ENCODE results near the gene CRB2. TPM values are rescaled to one million over a fixed set of nuclear protein-coding genes. Genes with fewer than 3 reads are reported as not detected.
"Not testable (repeated sequence)": the region's sequence is repeated elsewhere in the genome, so short reads cannot be mapped to it uniquely, and the experiment has no call there.

The CRB2 gene
- total RNA-seq, 1 donor from 2014 or later: not detected

- Histone ChIP-seq H3K4me3 (no peak overlapping the region), H3K4me1 (peaks cover 24% of the 10 kb centered on the region), H3K27ac (no peak overlapping the region), H3K9me3 (no peaks in the 10 kb centered on the region), H3K36me3 (no peaks in the 10 kb centered on the region), H3K27me3 (ENCODE audit: low read depth) (no peaks in the 10 kb centered on the region)
- TF ChIP-seq CTCF (IDR thresholded peaks at IDR 0.05): no peak
- DNase-seq (peak; percentile 72), ATAC-seq (peak in 1 of 2 donors; percentile 34)
- intact Hi-C loops (cut with DNase I): no loop called here
These were observed 26.6 kb upstream of the CRB2 start for GRCh38 chr9:123329329-123329955.

GRCh38 chr9:123331346-123332060, 24.5 kb upstream of the CRB2 start:
- ATAC-seq: no peak
- intact Hi-C loops (cut with DNase I): no loop called here
- TF ChIP-seq CTCF (IDR thresholded peaks at IDR 0.05): no peak

GRCh38 chr9:123333058-123333669, 22.8 kb upstream of the CRB2 start:
- H3K27ac ChIP-seq; intact Hi-C loops (cut with DNase I); DNase-seq; ATAC-seq; H3K9me3 ChIP-seq; H3K4me3 ChIP-seq; H3K27me3 ChIP-seq (ENCODE audit: low read depth); H3K36me3 ChIP-seq: not testable (repeated sequence)
- peaks cover 15% of the 10 kb centered on the region for H3K4me1 ChIP-seq

More at GRCh38 chr9:123331346-123332060, 24.5 kb upstream of the CRB2 start:
- Histone ChIP-seq H3K4me3 (no peak overlapping the region), H3K9me3 (no peaks in the 10 kb centered on the region), H3K27me3 (ENCODE audit: low read depth) (no peaks in the 10 kb centered on the region), H3K36me3 (no peaks in the 10 kb centered on the region), H3K27ac (no peak overlapping the region), H3K4me1 (peaks cover 25% of the 10 kb centered on the region)
- no peak for DNase-seq

GRCh38 chr9:123334639-123335038, 21.4 kb upstream of the CRB2 start:
- H3K9me3 ChIP-seq: no peaks in the 10 kb centered on the region
- intact Hi-C loops (cut with DNase I): no loop called here
- H3K4me3 ChIP-seq: no peak overlapping the region
- no peak overlapping the region for H3K27ac ChIP-seq
- no peak for TF ChIP-seq CTCF (IDR thresholded peaks at IDR 0.05)
- H3K4me1 ChIP-seq: peaks cover 8% of the 10 kb centered on the region
- no peak for ATAC-seq
- no peak for DNase-seq
- no peaks in the 10 kb centered on the region for H3K27me3 ChIP-seq (ENCODE audit: low read depth)
- no peaks in the 10 kb centered on the region for H3K36me3 ChIP-seq

GRCh38 chr9:123335193-123335985, 20.6 kb upstream of the CRB2 start:
- intact Hi-C loops (cut with DNase I): no loop called here
- ATAC-seq: peak; percentile 53 to 64
- TF ChIP-seq CTCF (IDR thresholded peaks at IDR 0.05): no peak
- Histone ChIP-seq H3K27me3 (ENCODE audit: low read depth) (no peaks in the 10 kb centered on the region), H3K27ac (peak overlapping the region; percentile 56), H3K4me1 (peaks cover 16% of the 10 kb centered on the region), H3K9me3 (no peaks in the 10 kb centered on the region), H3K36me3 (no peaks in the 10 kb centered on the region), H3K4me3 (no peak overlapping the region)
- DNase-seq: no peak

All from lower lobe of right lung (tissue), 2 donors.